Stimulated activated CD8-positive, alpha-beta memory T cell treated with anti-CD3 and anti-CD28 coated beads, Interleukin-15, amount 100 ng/mL, for 48 hours (primary cell): ENCODE data around the gene ASCC2.
"Not testable (repeated sequence)": the region's sequence is repeated elsewhere in the genome, so short reads cannot be mapped to it uniquely, and the experiment has no call there.

ENCODE experiments used
- DNase-seq, 2 donors: peaks; one replicate each; pipeline ENCODE4 v3.0.0-alpha.2; 2020; ENCODE audit warnings: low read depth in 2 of 2

ASCC2 gene

GRCh38 chr22:29855611-29856181, 17.6 kb upstream of the ASCC2 start:
- no peak for DNase-seq

DNA sequence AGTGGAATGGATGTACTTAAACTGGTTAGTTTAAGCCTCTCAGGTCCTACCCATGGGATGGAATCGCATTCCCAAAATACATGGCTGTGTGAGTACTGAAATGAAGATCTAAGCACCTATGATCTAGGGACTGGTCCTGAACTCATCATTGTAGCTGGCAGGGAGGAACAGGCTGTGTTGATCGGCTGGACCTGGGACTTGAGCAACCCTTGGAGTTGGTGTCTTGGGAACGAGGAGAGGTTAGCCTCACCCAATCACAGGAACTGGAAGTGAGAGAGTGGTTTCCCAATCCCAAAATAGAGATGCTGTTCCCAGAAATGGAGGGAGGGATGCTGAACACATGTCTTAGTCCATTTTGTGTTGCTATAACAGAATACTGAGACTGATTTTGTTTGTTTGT, 16.4 kb upstream of the ASCC2 start:
- no peak for DNase-seq

GRCh38 chr22:29848111-29848510, 10.0 kb upstream of the ASCC2 start:
- DNase-seq, result no peak

GRCh38 chr22:29846290-29846689, 8.2 kb upstream of the ASCC2 start:
- DNase-seq, result no peak

- no peak for DNase-seq
Observed at GRCh38 chr22:29842740-29843139, 4.7 kb upstream of the ASCC2 start.

- DNase-seq, result no peak
Observed at GRCh38 chr22:29842172-29842571, 4.1 kb upstream of the ASCC2 start.

DNA sequence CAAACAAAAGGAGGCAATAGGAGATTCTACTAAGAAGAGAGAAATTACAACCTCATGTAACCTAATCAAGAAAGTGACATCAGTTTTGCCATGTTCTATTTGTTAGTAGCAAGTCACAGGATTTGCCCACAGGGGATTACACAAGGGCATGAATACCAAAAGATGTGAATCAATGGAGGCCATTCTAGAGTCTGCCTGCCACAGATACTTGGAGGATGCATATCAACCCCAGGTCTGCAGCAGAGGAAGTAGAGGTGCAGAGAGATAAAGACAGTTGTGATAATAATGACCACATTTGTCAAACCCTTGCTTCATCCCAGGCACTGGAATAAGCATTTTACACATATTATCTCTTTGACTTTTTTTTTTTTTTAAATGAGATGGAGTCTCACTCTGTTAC, 2.4 kb upstream of the ASCC2 start:
- no peak for DNase-seq

- DNase-seq, result no peak
Observed at GRCh38 chr22:29839039-29839438, 965 bp upstream of the ASCC2 start.

GRCh38 chr22:29838599-29838956, 504 bp upstream of the ASCC2 start:
- DNase-seq, result no peak

GRCh38 chr22:29836791-29837370, 1.2 kb downstream of the ASCC2 start:
- DNase-seq, result not testable (repeated sequence)

DNA sequence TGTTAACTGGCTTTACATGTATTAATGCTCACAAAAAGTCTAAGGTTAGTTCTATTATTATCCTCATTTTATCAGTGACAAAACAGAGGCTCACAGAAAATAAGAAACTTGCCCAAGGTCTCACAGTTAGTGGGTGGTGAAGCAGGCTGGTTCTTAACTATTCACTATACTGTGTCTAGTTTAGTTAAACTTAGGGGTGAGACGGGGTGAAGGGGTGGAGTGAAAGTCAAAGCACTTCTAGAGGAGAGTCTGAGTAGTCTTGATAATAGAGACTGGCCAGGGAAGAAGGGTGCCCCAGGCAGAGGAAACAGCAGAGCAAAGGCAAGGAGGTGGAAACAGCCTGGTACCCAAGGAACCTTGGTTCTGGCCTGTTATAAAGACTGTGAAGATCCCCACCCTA, 4.0 kb downstream of the ASCC2 start:
- no peak for DNase-seq

GRCh38 chr22:29833392-29833965, 4.6 kb downstream of the ASCC2 start:
- no peak for DNase-seq

- DNase-seq, result no peak
Observed at GRCh38 chr22:29831958-29832357, 6.1 kb downstream of the ASCC2 start.

- DNase-seq, result no peak
Observed at GRCh38 chr22:29831186-29831921, 6.7 kb downstream of the ASCC2 start.

DNA sequence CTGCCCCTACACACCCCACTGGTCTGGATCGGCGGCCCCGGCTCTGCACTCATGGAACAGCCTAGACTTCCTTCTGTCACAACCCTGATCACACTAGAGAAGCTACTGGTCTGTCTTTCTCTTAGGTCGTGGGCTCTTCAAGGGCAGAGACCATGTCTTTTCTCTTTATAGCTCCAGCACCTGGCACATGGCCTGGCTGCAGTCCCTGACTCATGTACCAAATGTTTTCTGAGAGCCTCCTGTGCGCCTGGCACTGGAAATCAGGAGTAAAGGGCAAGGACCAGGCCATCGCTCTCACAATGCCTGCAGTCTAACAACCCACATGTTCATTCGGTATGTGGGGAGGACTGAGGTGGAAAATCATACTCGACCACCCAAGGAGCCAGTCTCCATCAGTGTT, 7.5 kb downstream of the ASCC2 start:
- DNase-seq, result no peak

DNA sequence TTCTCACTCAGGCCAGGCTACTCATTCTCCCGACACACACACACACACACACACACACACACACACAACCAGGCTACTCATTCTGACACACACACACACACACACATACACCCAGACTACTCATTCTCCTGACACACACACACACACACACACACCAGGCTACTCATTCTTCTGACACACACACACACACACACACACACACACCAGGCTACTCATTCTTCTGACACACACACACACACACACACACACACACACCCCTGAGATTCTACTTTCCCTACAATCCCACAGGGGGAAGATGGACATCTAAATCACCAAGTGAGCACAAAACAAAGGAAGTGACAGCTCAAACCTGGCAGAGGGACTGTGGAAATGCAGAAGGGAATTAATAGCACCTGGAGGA, 10.3 kb downstream of the ASCC2 start:
- DNase-seq, result not testable (repeated sequence)

DNA sequence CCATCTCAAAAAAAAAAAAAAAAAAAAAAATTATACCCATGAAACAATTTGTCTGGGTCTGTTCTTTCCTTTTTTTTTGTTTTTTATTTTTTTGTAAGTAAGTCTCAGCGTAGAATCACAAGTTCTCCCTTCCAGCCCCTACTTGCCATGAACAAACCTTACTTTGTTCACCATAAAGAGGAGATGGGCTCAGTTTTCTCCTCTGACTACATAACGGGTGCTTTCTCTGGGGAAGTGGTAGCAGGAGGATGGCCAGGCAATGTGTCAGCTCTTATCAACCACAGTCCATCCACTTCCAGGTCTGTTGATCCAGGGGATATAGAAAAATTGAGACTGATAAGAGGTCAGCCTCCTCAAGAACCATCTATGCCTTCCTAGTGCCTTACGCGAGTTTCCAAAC, 11.0 kb downstream of the ASCC2 start:
- no peak for DNase-seq

- DNase-seq, result no peak
Observed at GRCh38 chr22:29825578-29825977, 12.5 kb downstream of the ASCC2 start.

GRCh38 chr22:29824677-29825076, 13.4 kb downstream of the ASCC2 start:
- DNase-seq, result no peak

GRCh38 chr22:29821291-29822016, 16.6 kb downstream of the ASCC2 start:
- DNase-seq, result peak; percentile 21 to 24

GRCh38 chr22:29820961-29821290, 17.1 kb downstream of the ASCC2 start:
- no peak for DNase-seq

DNA sequence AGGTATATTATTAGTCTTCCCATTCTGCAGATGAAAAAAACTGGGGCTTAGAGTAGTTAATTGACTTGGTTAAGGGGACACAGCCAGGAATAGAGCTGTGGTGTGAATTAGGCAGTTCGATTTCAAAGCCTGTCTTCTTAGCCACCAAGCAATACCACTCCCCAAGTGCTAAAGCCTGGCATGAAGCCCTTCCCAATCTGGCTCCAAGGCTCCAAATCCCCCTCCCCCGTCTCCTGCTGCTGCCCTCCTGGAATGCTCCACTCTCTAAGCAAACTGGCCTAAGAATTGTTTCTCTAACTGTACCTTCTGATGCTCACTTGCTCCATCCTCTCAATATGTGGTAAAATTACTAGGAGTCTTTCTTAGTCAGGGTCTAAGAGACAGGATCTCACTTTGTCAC, 18.6 kb downstream of the ASCC2 start:
- DNase-seq, result no peak

- DNase-seq, result no peak
Observed at GRCh38 chr22:29817724-29818123, 20.4 kb downstream of the ASCC2 start.
